Thyroid gland (tissue), 4 donors: Measurements from ENCODE around the gene FLRT2.

Experiments used
- POLR2A ChIP-seq, 2 donors: fragments of 450-650 bp; IDR thresholded peaks; one replicate each; pipeline ENCODE4 v1.6.1; 2017; ENCODE audit warnings: antibody characterized with exemption in 2 of 2, mild to moderate bottlenecking in 2 of 2, moderate library complexity in 1 of 2
- TF ChIP-seq, protein P1 (sequence below), 6 experiments: fragments of 200-600 bp in 3 of 6; fragments of 450-650 bp in 3 of 6; sonication (generic) in 3 of 6; IDR thresholded peaks; one replicate each; pipeline ENCODE4 v1.5.1; 2016 to 2019; ENCODE audit warnings: antibody characterized with exemption in 6 of 6, mild to moderate bottlenecking in 2 of 6, inconsistent platforms in 1 of 6, moderate library complexity in 1 of 6

DNA sequence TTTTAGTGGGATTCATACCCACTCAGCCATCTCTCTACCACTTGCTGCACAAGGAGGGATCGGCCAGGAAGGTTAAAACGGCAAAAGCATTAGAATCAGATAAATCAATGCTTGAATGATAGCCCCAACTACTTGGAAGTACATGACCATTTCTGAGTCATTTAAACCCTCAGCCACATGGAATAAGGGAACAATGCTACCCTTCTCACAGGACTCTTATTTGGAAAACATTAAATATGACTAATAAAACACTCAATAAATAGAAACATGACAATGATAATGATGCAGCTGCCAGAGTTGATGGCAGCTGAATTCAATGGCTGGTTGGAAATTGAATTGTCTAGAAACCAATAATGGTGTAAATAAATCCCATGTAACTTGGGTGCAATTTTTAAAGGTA is 165.4 kb downstream of the FLRT2 start:
- no peak for TF ChIP-seq POLR2A (IDR thresholded peaks at IDR 0.05)
- TF ChIP-seq, protein P1, sequence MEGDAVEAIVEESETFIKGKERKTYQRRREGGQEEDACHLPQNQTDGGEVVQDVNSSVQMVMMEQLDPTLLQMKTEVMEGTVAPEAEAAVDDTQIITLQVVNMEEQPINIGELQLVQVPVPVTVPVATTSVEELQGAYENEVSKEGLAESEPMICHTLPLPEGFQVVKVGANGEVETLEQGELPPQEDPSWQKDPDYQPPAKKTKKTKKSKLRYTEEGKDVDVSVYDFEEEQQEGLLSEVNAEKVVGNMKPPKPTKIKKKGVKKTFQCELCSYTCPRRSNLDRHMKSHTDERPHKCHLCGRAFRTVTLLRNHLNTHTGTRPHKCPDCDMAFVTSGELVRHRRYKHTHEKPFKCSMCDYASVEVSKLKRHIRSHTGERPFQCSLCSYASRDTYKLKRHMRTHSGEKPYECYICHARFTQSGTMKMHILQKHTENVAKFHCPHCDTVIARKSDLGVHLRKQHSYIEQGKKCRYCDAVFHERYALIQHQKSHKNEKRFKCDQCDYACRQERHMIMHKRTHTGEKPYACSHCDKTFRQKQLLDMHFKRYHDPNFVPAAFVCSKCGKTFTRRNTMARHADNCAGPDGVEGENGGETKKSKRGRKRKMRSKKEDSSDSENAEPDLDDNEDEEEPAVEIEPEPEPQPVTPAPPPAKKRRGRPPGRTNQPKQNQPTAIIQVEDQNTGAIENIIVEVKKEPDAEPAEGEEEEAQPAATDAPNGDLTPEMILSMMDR (IDR thresholded peaks at IDR 0.05) = no peak
